Midbrain (tissue), 1 donor: ENCODE results near the gene NPFFR1.
"Not testable (repeated sequence)": the region's sequence is repeated elsewhere in the genome, so short reads cannot be mapped to it uniquely, and the experiment has no call there.

ENCODE experiments used
- DNase-seq: peaks from one replicate; lab custom pipeline; 2025; lab: John Stamatoyannopoulos, UW

The NPFFR1 gene

GRCh38 chr10:70255329-70256299, 28.2 kb downstream of the NPFFR1 start:
- DNase-seq, result peak; percentile 26

- no peak for DNase-seq
These were observed 29.0 kb downstream of the NPFFR1 start for GRCh38 chr10:70254778-70255328.

GRCh38 chr10:70253878-70254765, 29.7 kb downstream of the NPFFR1 start:
- DNase-seq, result no peak

GRCh38 chr10:70250961-70251680, 32.7 kb downstream of the NPFFR1 start:
- peak; percentile 52 for DNase-seq

DNA sequence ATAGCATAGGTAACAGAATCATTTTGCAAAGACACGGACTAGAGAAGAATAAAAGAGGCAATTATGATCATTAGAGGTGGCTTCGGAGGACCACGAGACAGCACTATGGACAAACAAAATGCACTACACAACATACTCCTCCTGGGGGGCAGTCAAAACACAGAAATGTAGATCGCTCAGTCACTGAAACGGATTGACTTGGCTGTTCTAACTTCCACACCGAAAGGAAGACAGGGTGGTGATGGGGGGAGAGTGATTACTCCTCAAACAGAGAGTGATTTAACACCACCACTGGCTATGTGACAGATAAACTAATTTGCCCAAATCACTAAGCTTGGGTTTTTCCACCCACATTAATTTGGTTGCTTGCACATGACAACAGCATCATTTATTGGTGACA, 36.4 kb downstream of the NPFFR1 start:
- peak; percentile 19 for DNase-seq

GRCh38 chr10:70241081-70241480, 42.7 kb downstream of the NPFFR1 start:
- no peak for DNase-seq

GRCh38 chr10:70239986-70240385, 43.8 kb downstream of the NPFFR1 start:
- DNase-seq, result not testable (repeated sequence)

DNA sequence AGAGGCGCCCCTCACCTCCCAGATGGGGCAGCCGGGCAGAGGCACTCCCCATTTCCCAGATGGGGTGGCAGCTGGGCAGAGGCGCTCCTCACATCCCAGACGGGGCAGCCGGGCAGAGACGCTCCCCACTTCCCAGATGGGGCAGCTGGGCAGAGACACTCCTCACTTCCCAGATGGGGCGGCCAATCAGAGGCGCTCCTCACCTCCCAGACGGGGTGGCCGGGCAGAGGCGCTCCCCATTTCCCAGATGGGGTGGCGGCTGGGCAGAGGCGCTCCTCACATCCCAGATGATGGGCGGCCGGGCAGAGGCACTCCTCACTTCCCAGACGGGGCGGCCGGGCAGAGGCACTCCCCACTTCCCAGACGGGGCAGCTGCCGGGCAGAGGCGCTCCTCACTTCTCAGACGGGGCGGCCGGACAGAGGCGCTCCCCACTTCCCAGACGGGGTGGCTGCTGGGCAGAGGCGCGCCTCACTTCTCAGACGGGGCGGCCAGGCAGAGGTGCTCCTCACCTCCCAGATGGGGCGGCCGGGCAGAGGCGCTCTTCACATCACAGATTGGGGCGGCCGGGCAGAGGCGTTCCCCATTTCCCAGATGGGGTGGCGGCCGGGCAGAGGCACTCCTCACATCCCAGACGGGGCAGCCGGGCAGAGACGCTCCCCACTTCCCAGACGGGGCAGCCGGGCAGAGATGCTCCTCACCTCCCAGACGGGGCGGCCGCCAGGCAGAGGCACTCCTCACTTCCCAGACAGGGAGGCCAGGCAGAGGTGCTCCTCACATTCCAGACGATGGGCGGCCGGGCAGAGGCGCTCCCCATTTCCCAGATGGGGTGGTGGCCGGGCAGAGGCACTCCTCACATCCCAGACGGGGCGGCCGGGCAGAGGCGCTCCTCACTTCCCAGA, 44.5 kb downstream of the NPFFR1 start:
- DNase-seq, result not testable (repeated sequence)

DNA sequence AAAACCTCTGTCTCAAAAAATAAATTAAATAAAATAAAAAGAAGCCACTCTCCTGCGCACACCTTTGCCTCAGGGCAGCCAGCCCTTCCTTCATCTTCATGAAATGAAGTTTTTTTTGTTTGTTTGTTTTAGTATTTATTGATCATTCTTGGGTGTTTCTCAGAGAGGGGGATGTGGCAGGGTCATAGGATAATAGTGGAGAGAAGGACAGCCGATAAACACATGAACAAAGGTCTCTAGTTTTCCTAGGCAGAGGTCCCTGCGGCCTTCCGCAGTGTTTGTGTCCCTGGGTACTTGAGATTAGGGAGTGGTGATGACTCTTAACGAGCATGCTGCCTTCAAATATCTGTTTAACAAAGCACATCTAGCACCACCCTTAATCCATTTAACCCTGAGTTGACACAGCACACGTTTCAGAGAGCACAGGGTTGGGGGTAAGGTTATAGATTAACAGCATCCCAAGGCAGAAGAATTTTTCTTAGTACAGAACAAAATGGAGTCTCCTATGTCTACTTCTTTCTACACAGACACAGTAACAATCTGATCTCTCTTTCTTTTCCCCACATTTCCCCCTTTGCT, 45.8 kb downstream of the NPFFR1 start:
- not testable (repeated sequence) for DNase-seq

DNA sequence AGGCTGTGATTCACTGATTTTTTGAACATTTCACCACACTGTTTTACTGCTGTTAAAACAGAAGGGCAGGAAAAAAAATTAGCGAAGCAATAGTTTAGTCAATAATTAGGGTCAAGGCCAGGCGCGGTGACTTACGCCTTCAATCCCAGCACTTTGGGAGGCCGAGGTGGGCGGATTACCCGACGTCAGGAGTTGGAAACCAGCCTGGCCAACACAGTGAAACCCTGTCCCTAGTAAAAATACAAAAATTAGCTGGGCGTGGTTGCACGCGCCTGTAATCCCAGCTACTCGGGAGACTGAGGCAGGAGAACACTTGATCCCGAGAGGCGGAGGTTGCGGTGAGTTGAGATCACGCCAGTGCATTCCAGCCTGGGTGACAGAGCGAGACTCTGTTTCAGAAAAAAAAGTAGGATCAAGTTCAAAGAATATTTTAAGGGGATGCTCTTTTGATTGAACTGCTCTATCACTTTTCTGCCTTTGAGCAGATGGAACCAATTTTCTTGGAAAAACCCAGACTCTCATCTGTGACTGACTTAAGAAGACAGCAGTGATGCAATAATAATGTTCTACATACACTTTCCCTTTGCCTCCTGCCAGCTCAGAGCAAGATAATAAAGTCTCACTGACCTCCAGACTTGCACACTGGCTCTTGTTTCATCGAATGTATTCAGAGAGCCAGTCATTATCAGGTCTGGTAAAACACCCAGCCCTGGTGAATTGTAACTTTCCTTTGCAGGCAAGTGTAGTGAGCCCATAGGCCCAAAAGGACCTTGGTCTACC, 48.9 kb downstream of the NPFFR1 start:
- no peak for DNase-seq

- no peak for DNase-seq
These were observed 49.9 kb downstream of the NPFFR1 start for GRCh38 chr10:70233939-70234300.

- DNase-seq, result peak; percentile 99
These were observed 50.5 kb downstream of the NPFFR1 start, which contains the start of gene PPA1 for GRCh38 chr10:70233109-70233938. TSS of gene PPA1 (minus strand) at chr10:70233429. CDS start at chr10:70233327, 102 bp downstream.

DNA sequence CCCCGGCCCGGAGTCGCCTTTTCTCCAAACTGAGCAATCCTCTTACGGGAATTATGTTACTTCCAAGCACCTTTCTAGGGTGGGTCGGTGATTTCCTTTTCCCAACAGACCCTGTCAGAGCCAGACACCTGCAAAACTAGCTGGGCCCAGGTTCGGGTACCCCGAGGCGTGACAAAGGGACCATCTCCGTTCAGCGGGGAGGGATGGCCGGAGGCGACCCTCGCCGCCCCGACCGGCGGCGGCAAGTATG, 51.0 kb downstream of the NPFFR1 start:
- no peak for DNase-seq

DNA sequence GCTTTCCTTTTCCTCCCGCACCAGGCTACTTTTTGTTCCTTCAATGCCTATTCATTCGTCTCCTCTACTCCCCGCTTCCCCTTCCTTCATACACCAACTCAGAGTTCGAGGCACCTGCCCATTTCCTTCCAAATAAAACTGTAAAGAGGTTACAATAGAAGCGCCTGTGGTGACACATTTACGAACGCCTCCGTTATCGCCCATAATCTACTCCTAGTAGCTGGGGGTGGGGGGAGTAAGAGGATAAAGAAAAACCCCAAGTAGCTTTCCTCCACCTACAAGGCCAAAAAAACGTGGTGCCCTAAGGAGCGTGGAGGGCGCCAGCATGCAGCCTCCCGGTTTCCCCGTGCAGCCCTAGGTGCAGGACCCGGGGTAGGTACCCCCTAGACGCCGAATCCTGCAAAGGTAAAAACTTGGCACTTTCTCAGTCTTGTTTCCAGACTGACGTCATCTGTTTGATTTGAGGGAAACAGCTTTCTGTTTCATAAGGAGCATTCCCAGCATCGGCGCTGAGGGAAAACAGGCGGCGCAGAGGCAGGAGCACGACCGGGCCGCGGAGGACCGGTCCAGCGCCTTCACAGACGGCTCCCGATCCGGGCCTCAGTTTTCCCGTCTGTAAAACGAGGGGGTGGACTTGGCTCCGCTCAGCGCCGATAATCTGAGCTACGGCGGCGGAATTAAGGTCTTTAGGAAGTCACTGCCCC, 51.5 kb downstream of the NPFFR1 start:
- no peak for DNase-seq

GRCh38 chr10:70228491-70228890, 55.3 kb downstream of the NPFFR1 start:
- no peak for DNase-seq

GRCh38 chr10:70227548-70228320, 56.1 kb downstream of the NPFFR1 start:
- DNase-seq, result no peak

GRCh38 chr10:70223728-70224127, 60.1 kb downstream of the NPFFR1 start:
- DNase-seq, result no peak
